MCF 10A (cell line): ENCODE results near the gene PTPRN2. TPM values are rescaled to one million over a fixed set of nuclear protein-coding genes. Genes with fewer than 3 reads are reported as not detected.

Experiments
- BruUV-seq: library from RNA; stranded (reverse); fragments of 400-500 nt; replicated peaks from 2 replicates; lab custom pipeline; 2021; lab: Mats Ljungman, UMichigan
- CTCF ChIA-PET: fragments of 300-600 bp; sonication (Branson Sonifier 250); formaldehyde crosslinking; extraction: SDS; loops from one replicate; lab custom pipeline; 2021; ENCODE audit warnings: antibody characterized with exemption, inconsistent platforms; lab: Yijun Ruan, JAX
- POLR2A ChIA-PET: fragments of 300-600, 350-650 bp; sonication (Branson Sonifier 250); formaldehyde crosslinking; extraction: SDS; loops from one replicate; lab custom pipeline; 2020; ENCODE audit warnings: antibody characterized with exemption, inconsistent platforms; lab: Yijun Ruan, JAX
- DNase-seq: peaks from one replicate; pipeline ENCODE4 v3.0.0-alpha.2; 2018; ENCODE audit not compliant: unreplicated experiment
- H3K27ac Mint-ChIP-seq: one replicate; pipeline ENCODE4 v1.8.0; 2022; ENCODE audit warnings: mild to moderate bottlenecking, low read depth, mixed read lengths; ENCODE audit not compliant: unreplicated experiment
- H3K27me3 Mint-ChIP-seq: one replicate; pipeline ENCODE4 v1.8.0; 2022; ENCODE audit warnings: mixed read lengths; ENCODE audit not compliant: insufficient read depth, unreplicated experiment
- H3K36me3 Mint-ChIP-seq: one replicate; pipeline ENCODE4 v1.8.0; 2022; ENCODE audit warnings: mild to moderate bottlenecking, moderate library complexity, mixed read lengths; ENCODE audit not compliant: insufficient read depth, unreplicated experiment
- H3K4me1 Mint-ChIP-seq: one replicate; pipeline ENCODE4 v1.8.0; 2022; ENCODE audit warnings: mixed read lengths; ENCODE audit not compliant: insufficient read depth, unreplicated experiment
- H3K4me3 Mint-ChIP-seq: one replicate; pipeline ENCODE4 v1.8.0; 2022; ENCODE audit warnings: mild to moderate bottlenecking, moderate library complexity, mixed read lengths; ENCODE audit not compliant: unreplicated experiment
- H3K9me3 Mint-ChIP-seq: one replicate; pipeline ENCODE4 v1.8.0; 2022; ENCODE audit warnings: mixed read lengths; ENCODE audit not compliant: unreplicated experiment
- intact Hi-C: fragments of 100-400 bp; cut with micrococcal nuclease; formaldehyde crosslinking; loops from 2 replicates; pipeline ENCODE4 v1.14.1; 2022
- total RNA-seq: library from RNA; stranded (reverse); gene quantifications from 2 replicates; pipeline ENCODE4 v1.2.3, GENCODE V29; 2022
- TF ChIP-seq, protein P1 (sequence below): fragments of 200-600 bp; IDR thresholded peaks from one replicate; pipeline ENCODE4 v1.8.0; 2022; ENCODE audit warnings: antibody characterized with exemption, mild to moderate bottlenecking; ENCODE audit not compliant: unreplicated experiment

PTPRN2 gene
- total RNA-seq, 1 experiment from 2014 or later, result 4.5 TPM

DNA sequence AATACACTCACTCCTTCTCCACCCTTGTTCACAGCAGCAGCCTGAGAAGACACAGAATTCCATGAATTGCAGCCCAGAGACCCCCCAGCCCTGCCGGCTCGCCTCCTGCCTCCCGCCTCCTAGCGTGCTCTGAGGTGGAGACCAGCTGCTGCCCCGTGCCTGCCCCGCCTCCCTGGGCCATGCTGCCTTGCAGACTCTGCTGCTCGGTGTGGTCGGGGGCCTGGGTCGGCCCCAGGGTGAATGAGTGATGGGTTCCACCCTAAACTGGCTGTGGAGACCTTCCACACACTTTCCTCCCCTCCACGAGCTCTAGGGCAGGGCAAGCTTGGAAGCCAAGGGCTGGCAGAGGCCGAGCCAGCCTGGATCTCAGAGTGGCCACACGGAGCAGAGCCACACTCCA, 771.5 kb downstream of the PTPRN2 start:
- Mint-ChIP-seq H3K36me3 (no peaks in the 10 kb centered on the region), H3K9me3 (peaks cover 11% of the 10 kb centered on the region), H3K4me3 (no peak overlapping the region), H3K4me1 (no peaks in the 10 kb centered on the region), H3K27ac (no peak overlapping the region), H3K27me3 (no peaks in the 10 kb centered on the region)
- TF ChIP-seq, protein P1, sequence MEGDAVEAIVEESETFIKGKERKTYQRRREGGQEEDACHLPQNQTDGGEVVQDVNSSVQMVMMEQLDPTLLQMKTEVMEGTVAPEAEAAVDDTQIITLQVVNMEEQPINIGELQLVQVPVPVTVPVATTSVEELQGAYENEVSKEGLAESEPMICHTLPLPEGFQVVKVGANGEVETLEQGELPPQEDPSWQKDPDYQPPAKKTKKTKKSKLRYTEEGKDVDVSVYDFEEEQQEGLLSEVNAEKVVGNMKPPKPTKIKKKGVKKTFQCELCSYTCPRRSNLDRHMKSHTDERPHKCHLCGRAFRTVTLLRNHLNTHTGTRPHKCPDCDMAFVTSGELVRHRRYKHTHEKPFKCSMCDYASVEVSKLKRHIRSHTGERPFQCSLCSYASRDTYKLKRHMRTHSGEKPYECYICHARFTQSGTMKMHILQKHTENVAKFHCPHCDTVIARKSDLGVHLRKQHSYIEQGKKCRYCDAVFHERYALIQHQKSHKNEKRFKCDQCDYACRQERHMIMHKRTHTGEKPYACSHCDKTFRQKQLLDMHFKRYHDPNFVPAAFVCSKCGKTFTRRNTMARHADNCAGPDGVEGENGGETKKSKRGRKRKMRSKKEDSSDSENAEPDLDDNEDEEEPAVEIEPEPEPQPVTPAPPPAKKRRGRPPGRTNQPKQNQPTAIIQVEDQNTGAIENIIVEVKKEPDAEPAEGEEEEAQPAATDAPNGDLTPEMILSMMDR, result no peak
- ChIA-PET POLR2A (interaction anchor here (0.6 kb wide), 1 partner anchor 32 kb away, joined by 3 read pairs; no protein-coding TSS in a partner anchor), CTCF (interaction anchor here (0.7 kb wide), 1 partner anchor 134 kb away, joined by 3 read pairs; no protein-coding TSS in a partner anchor)
- no TSS peak for BruUV-seq
- intact Hi-C loops, result no loop called here
- DNase-seq, result no peak

DNA sequence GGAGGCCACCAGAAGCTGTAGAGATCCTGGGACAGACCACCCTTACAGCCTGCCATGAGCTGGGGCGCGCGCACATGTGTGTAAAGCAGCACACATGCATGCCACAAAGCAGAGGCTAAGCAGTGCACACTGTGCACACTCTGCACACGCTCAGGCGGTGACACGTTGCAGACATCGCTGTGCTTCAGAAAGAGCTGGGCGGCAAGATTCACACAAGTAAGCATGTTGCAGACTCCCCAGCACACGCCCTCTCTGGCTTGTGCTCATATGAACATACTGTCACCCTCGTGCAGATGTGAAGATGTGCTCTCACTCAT, 772.0 kb downstream of the PTPRN2 start:
- ChIA-PET CTCF (interaction anchor here (0.6 to 0.7 kb wide), 2 partner anchors 31 to 135 kb away, joined by 3 read pairs; no protein-coding TSS in a partner anchor), POLR2A (interaction anchor here (0.6 kb wide), 1 partner anchor 32 kb away, joined by 3 read pairs; no protein-coding TSS in a partner anchor)
- no TSS peak for BruUV-seq
- Mint-ChIP-seq H3K27me3 (no peaks in the 10 kb centered on the region), H3K27ac (no peak overlapping the region), H3K4me3 (no peak overlapping the region), H3K36me3 (no peaks in the 10 kb centered on the region), H3K9me3 (peaks cover 11% of the 10 kb centered on the region), H3K4me1 (no peaks in the 10 kb centered on the region)
- intact Hi-C loops, result no loop called here
- no peak for DNase-seq
- TF ChIP-seq, protein P1, result no peak

DNA sequence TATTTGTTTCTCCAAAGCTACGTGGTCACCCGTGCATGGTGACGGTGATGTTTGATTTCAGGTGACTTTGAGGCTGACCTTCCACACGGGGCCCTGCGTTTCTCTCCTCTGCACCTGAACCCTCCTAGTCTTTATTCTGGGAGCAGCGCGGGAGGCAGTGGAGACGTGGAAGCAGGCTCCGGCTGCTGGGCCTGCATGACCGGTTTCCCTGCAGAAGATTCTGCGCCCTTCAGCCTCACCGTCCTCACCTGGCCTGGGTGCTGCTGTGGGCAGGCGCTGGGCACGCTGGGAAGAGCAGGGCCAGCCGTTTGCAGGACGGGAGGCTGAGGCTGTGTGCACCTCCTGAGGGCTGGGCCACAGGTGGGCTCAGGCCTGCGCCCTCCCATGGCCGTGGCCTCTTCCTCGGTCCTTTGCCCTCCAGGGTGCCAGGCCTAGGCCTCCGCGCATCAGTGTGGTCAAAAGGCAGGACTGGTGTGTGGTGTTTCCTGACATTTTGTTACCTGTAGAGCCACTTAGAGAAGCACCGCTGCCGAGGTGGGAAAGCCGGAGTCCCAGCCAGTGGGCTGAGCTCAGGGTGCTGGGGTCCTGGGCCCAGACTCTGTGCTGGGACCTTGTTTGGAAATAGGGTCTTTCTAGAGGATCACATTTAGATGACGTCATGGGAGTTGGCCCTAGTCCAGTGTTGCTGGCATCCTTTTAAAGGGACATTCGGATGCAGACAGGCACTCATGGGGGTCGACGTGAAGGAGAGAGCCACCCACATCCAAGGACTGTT, 772.5 kb downstream of the PTPRN2 start:
- BruUV-seq, result no TSS peak
- DNase-seq, result no peak
- no peaks in the 10 kb centered on the region for H3K27me3 Mint-ChIP-seq

More for the DNA sequence above, 772.5 kb downstream of the PTPRN2 start:
- H3K4me1 Mint-ChIP-seq, result no peaks in the 10 kb centered on the region
- H3K27ac Mint-ChIP-seq, result no peak overlapping the region
- H3K36me3 Mint-ChIP-seq, result no peaks in the 10 kb centered on the region
- TF ChIP-seq, protein P1, result no peak
- ChIA-PET CTCF (interaction anchor here (0.6 to 0.7 kb wide), 2 partner anchors 31 to 135 kb away, joined by 3 read pairs; no protein-coding TSS in a partner anchor), POLR2A (interaction anchor here (0.6 kb wide), 1 partner anchor 31 kb away, joined by 3 read pairs; no protein-coding TSS in a partner anchor)
- no peak overlapping the region for H3K4me3 Mint-ChIP-seq
- peaks cover 11% of the 10 kb centered on the region for H3K9me3 Mint-ChIP-seq
- intact Hi-C loops, result no loop called here
